Ovary (tissue), 3 donors: ENCODE results near the gene KLF16.

Source experiments
- CTCF ChIP-seq, 3 donors: fragments of 450-650 bp in 2 of 3; fragments of 200-600 bp in 1 of 3; IDR thresholded peaks; one replicate each; pipeline versions ENCODE4 v1.5.1 to v1.8.0; 2016 to 2022; ENCODE audit warnings: antibody characterized with exemption in 3 of 3, mild to moderate bottlenecking in 1 of 3
- EP300 ChIP-seq: sonication (generic); formaldehyde crosslinking; IDR thresholded peaks from one replicate; pipeline ENCODE4 v1.6.1; 2017; ENCODE audit warnings: antibody characterized with exemption
- POLR2A ChIP-seq: fragments of 450-650 bp; IDR thresholded peaks from one replicate; pipeline ENCODE4 v1.6.1; 2017; ENCODE audit warnings: antibody characterized with exemption, mild to moderate bottlenecking, moderate library complexity
- donor health status: DM: no; HTN: no; CAD: no.

- TF ChIP-seq EP300 (no peak), CTCF (IDR thresholded peaks at IDR 0.05) (no peak), POLR2A (no peak)
Observed at GRCh38 chr19:1806184-1807029, 57.0 kb downstream of the KLF16 start.
